Breast epithelium (tissue), 4 donors: ENCODE measurements around the gene ISG15. TPM values are rescaled to one million over a fixed set of nuclear protein-coding genes. Genes with fewer than 3 reads are reported as not detected.

Experiments
- DNase-seq, 2 donors: peaks; one replicate each; pipeline ENCODE4 v3.0.0-alpha.2; 2019; ENCODE audit warnings: low spot score in 2 of 2
- H3K27ac ChIP-seq, 2 donors: fragments of 200-600 bp; sonication (generic) in 1 of 2; one replicate each; pipeline ENCODE4 v1.5.1; 2016 to 2019; ENCODE audit warnings: mild to moderate bottlenecking in 1 of 2
- H3K27me3 ChIP-seq, 2 donors: fragments of 200-600 bp; sonication (generic) in 1 of 2; one replicate each; pipeline versions ENCODE4 v1.5.1 to v1.6.0; 2017 to 2019; ENCODE audit warnings: control low read depth in 1 of 2, mild to moderate bottlenecking in 1 of 2
- H3K36me3 ChIP-seq: fragments of 200-600 bp; one replicate; pipeline ENCODE4 v1.5.1; 2019
- H3K4me1 ChIP-seq, 2 donors: fragments of 200-600 bp; sonication (generic); one replicate each; pipeline ENCODE4 v1.5.1; 2016 to 2019; ENCODE audit warnings: control low read depth in 1 of 2
- H3K4me3 ChIP-seq, 3 donors: fragments of 200-600 bp; sonication (generic); 1 replicate in 2 of 3; 2 replicates in 1 of 3; pipeline ENCODE4 v1.5.1; 2016 to 2019; ENCODE audit warnings: mild to moderate bottlenecking in 3 of 3, moderate library complexity in 2 of 3
- H3K9me3 ChIP-seq, 2 donors: fragments of 200-600 bp; sonication (generic) in 1 of 2; one replicate each; pipeline ENCODE4 v1.5.1; 2016 to 2019; ENCODE audit warnings: control low read depth in 1 of 2
- CTCF ChIP-seq, 3 donors: fragments of 450-650 bp; IDR thresholded peaks; one replicate each; pipeline ENCODE4 v1.5.1; 2016 to 2017; ENCODE audit warnings: antibody characterized with exemption in 3 of 3, mild to moderate bottlenecking in 3 of 3, moderate library complexity in 3 of 3
- POLR2A ChIP-seq: fragments of 450-650 bp; IDR thresholded peaks from one replicate; pipeline ENCODE4 v1.6.1; 2016; ENCODE audit warnings: antibody characterized with exemption, mild to moderate bottlenecking, moderate library complexity
- POLR2AphosphoS5 ChIP-seq, 3 donors: sonication (generic); formaldehyde crosslinking; IDR thresholded peaks; one replicate each; pipeline ENCODE4 v1.6.1; 2017; ENCODE audit warnings: antibody characterized with exemption in 3 of 3
- intact Hi-C: fragments of 100-400 bp; cut with DNase I; formaldehyde crosslinking; loops from one replicate; pipeline ENCODE4 v1.15.1; 2023; ENCODE audit warnings: low total_unique reads
- total RNA-seq, 3 donors: library from RNA; depleted of rRNA; stranded (reverse); fragments of >200 nt; gene quantifications; one replicate each; pipeline ENCODE4 v1.1.0, GENCODE V29; 2016

The ISG15 gene
- total RNA-seq, 3 donors from 2014 or later, result 15.5 to 31.5 (median 18.0) TPM

- intact Hi-C loops, result no loop called here
- TF ChIP-seq CTCF (IDR thresholded peaks at IDR 0.05) (no peak), POLR2AphosphoS5 (IDR thresholded peaks at IDR 0.05) (peak in 1 of 3 donors; percentile 14), POLR2A (no peak)
- Histone ChIP-seq H3K9me3 (no peaks in the 10 kb centered on the region), H3K4me3 (peak within 1 kb of the TSS; percentile 54 to 93 (median 69)), H3K4me1 (peaks cover 3 to 16% of the 10 kb centered on the region in 2 donors), H3K36me3 (no peaks in the 10 kb centered on the region), H3K27me3 (peaks cover 2 to 16% of the 10 kb centered on the region in 2 donors), H3K27ac (peak within 1 kb of the TSS; percentile 93 to 95)
- DNase-seq, result no peak
Measured at GRCh38 chr1:966135-966703, 47.1 kb upstream of the ISG15 start, which contains the start of gene PLEKHN1. TSS of gene PLEKHN1 (plus strand) at chr1:966482. CDS start at chr1:966532, 50 bp downstream.

GRCh38 chr1:966704-967300 lies 46.5 kb upstream of the ISG15 start:
- TF ChIP-seq CTCF (IDR thresholded peaks at IDR 0.05) (no peak), POLR2AphosphoS5 (IDR thresholded peaks at IDR 0.05) (peak; percentile 8 to 52 (median 43))
- intact Hi-C loops, result no loop called here
- peak; percentile 53 to 81 for DNase-seq
- H3K27me3 ChIP-seq, result peaks cover 2 to 22% of the 10 kb centered on the region in 2 donors
- peak overlapping the region; percentile 93 to 95 for H3K27ac ChIP-seq
- peaks cover 0 to 16% of the 10 kb centered on the region in 2 donors for H3K4me1 ChIP-seq
- peak overlapping the region; percentile 54 to 93 (median 69) for H3K4me3 ChIP-seq
- no peaks in the 10 kb centered on the region for H3K9me3 ChIP-seq
- no peaks in the 10 kb centered on the region for H3K36me3 ChIP-seq

- Histone ChIP-seq H3K4me3 (peak overlapping the region in 1 of 3 donors; percentile 93), H3K27me3 (peaks cover 2 to 29% of the 10 kb centered on the region in 2 donors), H3K36me3 (no peaks in the 10 kb centered on the region), H3K9me3 (no peaks in the 10 kb centered on the region), H3K27ac (no peak overlapping the region), H3K4me1 (peaks cover 0 to 16% of the 10 kb centered on the region in 2 donors)
- TF ChIP-seq POLR2A, result no peak
- no peak for TF ChIP-seq POLR2AphosphoS5 (IDR thresholded peaks at IDR 0.05)
- no peak for TF ChIP-seq CTCF (IDR thresholded peaks at IDR 0.05)
- intact Hi-C loops, result no loop called here
- no peak for DNase-seq
Measured at GRCh38 chr1:967466-968343, 45.6 kb upstream of the ISG15 start.

GRCh38 chr1:969260-969855 lies 43.9 kb upstream of the ISG15 start:
- DNase-seq, result no peak
- no peak for TF ChIP-seq POLR2AphosphoS5 (IDR thresholded peaks at IDR 0.05)
- no peak for TF ChIP-seq POLR2A
- TF ChIP-seq CTCF (IDR thresholded peaks at IDR 0.05), result no peak
- peaks cover 0 to 16% of the 10 kb centered on the region in 2 donors for H3K4me1 ChIP-seq
- H3K27ac ChIP-seq, result no peak overlapping the region
- no peaks in the 10 kb centered on the region for H3K36me3 ChIP-seq
- H3K9me3 ChIP-seq, result no peaks in the 10 kb centered on the region
- no peak overlapping the region for H3K4me3 ChIP-seq
- intact Hi-C loops, result no loop called here
- peaks cover 2 to 29% of the 10 kb centered on the region in 2 donors for H3K27me3 ChIP-seq
